GM12874 (cell line): ENCODE data around the gene CDK8.

Source experiments
- TF ChIP-seq, protein P1 (sequence below): IDR thresholded peaks from 2 replicates; pipeline ENCODE4 v1.5.1; 2011; ENCODE audit warnings: low read depth, mild to moderate bottlenecking, control low read depth, low read length, moderate library complexity; ENCODE audit not compliant: insufficient read depth

The CDK8 gene

DNA sequence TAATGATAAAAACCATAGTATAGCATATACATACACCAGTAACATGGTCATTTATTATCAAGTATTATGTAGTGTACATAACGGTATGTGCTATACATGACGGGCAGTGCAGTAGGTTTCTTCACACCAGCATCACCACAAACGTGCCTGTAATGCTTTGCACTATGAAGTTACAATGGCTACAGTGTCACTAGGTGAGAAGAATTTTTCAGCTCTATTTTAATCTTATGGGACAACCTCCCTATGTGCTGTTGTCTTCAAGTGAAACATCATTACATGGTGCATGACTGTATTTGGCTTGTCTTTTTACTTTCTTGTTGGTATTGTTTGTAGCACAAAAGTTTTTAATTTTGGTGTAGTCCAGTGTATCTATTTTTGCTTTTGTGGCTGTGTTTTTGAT, 18.7 kb downstream of the CDK8 start:
- TF ChIP-seq, protein P1, sequence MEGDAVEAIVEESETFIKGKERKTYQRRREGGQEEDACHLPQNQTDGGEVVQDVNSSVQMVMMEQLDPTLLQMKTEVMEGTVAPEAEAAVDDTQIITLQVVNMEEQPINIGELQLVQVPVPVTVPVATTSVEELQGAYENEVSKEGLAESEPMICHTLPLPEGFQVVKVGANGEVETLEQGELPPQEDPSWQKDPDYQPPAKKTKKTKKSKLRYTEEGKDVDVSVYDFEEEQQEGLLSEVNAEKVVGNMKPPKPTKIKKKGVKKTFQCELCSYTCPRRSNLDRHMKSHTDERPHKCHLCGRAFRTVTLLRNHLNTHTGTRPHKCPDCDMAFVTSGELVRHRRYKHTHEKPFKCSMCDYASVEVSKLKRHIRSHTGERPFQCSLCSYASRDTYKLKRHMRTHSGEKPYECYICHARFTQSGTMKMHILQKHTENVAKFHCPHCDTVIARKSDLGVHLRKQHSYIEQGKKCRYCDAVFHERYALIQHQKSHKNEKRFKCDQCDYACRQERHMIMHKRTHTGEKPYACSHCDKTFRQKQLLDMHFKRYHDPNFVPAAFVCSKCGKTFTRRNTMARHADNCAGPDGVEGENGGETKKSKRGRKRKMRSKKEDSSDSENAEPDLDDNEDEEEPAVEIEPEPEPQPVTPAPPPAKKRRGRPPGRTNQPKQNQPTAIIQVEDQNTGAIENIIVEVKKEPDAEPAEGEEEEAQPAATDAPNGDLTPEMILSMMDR, result no peak

DNA sequence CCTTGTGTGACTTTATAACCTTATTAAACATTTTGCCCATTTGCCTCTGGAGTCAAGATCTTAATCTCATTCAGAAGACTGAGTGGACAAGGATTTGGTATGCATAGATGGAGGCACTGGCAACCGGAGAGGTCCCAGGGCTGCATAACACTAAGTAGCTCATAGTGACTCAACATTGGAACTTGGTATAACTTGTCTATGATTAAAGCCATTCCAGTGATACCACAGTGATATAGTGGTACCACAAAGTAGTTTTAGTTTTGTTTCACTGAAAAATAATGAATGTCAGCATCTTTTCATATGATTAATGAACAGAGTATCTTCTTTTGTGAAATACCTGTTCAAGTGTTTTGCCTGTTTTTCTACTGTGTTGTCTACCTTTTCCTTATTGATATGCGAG, 26.4 kb downstream of the CDK8 start:
- TF ChIP-seq, protein P1, result no peak

DNA sequence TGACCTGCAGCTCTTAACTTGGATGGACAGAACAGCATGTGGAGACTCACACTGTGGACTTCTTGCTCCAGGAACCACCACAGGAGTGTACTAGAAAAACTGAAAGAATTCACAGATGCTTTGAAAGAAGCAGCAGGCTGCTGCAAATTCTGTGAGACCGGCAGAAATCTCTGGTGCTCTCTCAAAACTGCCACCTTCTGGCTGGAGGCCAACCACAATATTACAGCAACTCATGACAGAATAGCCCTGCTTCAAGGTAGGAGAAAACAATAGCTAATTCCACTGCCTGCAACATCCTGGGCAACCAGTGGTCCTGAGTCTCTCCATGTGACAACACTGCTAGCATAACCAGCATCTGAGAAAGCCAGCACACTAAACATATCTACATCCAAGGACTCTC, 26.9 kb downstream of the CDK8 start:
- TF ChIP-seq, protein P1, result no peak

DNA sequence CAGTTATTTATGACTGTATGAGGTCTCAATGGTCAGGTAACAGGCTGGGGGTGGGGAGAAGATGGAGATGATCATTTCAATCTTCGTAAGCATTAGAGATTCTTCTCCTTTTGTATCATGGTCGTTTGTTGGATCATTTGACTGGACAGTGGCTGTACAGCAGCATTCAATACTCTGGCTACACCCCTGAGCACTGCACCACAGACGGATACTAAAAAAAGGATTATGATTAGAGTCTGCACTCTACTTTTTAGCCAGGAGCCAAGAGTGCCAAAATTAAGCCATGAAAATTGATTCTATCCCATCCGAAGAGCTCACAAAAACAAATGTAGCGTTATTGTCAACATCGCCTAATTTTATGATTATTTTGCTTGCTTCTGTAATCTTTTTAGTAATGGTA, 41.9 kb downstream of the CDK8 start:
- TF ChIP-seq, protein P1, result no peak

DNA sequence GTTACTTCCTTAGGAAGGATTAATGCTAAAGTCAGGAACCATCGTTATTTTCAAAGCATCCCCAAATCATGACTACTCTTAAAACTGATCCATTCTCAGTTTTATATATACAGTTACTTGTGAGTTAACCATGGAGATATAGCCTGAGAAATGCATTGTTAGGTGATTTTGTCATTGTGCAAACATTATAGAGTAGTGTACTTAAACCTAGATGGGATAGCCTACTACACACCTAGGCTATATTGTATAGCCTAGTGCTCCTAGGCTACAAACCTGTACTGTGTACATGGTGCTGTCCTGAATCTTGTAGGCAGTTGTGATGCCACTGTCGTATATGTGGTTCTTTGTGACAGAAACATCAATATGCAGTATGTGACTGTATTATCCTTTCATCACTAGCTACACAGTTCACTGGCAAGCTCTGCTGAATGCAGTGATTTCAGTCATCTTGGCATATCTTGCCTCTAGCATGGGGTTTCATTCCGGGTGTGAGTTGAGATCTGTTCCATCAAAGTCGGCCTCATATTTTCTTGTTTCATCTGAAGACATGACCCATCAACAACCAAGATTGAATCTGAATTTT, 45.3 kb downstream of the CDK8 start:
- TF ChIP-seq, protein P1, result no peak

DNA sequence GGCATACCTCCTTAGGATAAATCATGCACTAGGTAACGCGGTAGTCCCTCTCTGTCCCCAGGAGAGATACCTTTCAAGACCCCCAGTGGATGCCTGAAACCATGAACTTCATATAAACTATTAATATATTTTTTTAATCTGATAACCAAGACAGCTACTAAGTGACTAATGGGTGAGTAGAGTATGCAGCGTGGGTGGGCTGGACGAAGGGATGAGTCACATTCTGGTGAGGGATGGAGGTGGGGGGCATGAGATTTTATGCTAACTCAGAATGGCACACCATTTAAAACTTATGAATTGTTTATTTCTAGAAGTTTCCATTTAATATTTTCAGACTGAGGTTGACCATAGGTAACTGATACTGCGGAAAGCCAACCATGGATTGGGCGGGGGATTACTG, 46.2 kb downstream of the CDK8 start:
- TF ChIP-seq, protein P1, result no peak

DNA sequence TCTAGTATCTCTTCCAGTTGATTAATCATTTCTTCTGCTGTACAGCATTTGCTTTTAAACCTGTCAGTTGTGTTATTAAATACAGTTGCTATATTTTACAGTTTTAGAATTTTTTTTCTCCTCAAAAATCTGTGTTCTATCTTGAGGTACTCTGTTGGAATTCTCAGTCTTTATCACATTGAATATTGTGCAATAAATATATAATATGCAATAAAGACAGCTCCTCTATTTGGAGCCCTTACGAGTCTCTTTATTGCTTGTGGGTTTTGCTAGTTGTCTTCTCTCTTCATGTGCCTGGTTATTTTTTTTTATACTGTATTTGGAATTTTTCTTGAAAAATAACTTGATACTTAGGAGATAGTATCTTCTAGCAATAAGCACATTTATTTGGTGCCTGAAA, 51.7 kb downstream of the CDK8 start:
- TF ChIP-seq, protein P1, result no peak

DNA sequence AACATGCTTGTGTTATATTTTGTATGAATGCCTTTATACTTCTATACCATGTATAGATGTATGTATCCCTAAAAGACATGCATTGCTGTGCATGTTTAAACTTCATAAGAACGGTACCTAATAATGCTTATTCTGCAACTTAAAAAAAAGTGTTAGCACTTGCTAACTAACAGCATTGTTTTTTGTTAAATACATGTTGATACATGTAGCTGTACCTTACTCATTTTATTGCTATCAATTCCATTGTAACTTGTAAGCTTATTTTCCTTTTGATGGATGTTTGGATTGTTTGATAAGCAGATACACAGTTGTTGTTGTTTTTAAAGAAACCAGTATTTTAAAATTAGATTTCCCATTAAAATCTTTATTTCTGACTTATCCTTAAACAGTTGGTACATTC, 53.8 kb downstream of the CDK8 start:
- TF ChIP-seq, protein P1, result no peak
